Measurements from ENCODE around the gene SMIM8. TPM values are rescaled to one million over a fixed set of nuclear protein-coding genes. Genes with fewer than 3 reads are reported as not detected.

SMIM8 gene
- polyA plus RNA-seq, 1 donor (not counting 4 experiments of a cell fraction or from before 2014, with no cell fraction given): 7.6 TPM

DNA sequence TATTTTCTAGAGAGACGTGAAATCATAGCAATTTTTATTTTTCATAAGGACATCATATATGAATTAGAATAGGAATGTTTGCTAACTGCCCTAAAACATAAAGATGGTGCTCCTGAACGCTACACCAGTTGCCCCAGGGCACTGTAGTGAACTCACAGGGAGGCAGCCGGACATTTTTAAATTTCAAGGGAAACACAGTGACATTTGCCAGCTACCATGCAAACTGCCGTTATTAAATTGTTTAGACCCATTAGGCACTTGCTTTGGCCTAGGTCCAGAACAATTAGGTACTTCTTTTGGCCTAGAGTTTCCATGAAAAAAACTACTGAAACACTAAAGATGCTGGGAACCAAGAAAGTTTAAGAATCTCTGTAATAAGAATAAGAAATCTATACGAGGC lies 60.5 kb downstream of the SMIM8 start:
- TF ChIP-seq, protein P1, sequence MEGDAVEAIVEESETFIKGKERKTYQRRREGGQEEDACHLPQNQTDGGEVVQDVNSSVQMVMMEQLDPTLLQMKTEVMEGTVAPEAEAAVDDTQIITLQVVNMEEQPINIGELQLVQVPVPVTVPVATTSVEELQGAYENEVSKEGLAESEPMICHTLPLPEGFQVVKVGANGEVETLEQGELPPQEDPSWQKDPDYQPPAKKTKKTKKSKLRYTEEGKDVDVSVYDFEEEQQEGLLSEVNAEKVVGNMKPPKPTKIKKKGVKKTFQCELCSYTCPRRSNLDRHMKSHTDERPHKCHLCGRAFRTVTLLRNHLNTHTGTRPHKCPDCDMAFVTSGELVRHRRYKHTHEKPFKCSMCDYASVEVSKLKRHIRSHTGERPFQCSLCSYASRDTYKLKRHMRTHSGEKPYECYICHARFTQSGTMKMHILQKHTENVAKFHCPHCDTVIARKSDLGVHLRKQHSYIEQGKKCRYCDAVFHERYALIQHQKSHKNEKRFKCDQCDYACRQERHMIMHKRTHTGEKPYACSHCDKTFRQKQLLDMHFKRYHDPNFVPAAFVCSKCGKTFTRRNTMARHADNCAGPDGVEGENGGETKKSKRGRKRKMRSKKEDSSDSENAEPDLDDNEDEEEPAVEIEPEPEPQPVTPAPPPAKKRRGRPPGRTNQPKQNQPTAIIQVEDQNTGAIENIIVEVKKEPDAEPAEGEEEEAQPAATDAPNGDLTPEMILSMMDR (optimal IDR thresholded peaks at IDR 0.05 in 1 of 3, IDR thresholded peaks at IDR 0.05 in 1 of 3, conservative IDR thresholded peaks at IDR 0.05 in 1 of 3; ENCODE audit: extremely low read depth in 1 of 3, insufficient read depth in 2 of 3, low read length in 3 of 3): no peak
- no peak for TF ChIP-seq EZH2 (IDR thresholded peaks at IDR 0.05; ENCODE audit: low read length)
- H3K36me3 ChIP-seq (ENCODE audit: control insufficient read depth in 2 of 2, extremely low read depth in 1 of 2, insufficient read depth in 2 of 2, low read length in 2 of 2): no peaks in the 10 kb centered on the region
- H3K27ac ChIP-seq (ENCODE audit: control insufficient read depth, insufficient read depth, low read length): no peak overlapping the region
- FAIRE-seq (no peak), DNase-seq (ENCODE audit: low read depth, low spot score) (no peak)
- H3K4me2 ChIP-seq (ENCODE audit: control insufficient read depth, extremely low read depth, insufficient read depth, low read depth, low read length): no peak overlapping the region
- no peaks in the 10 kb centered on the region for H3K9me1 ChIP-seq (ENCODE audit: control insufficient read depth, extremely low read depth, insufficient read depth, low read length)
- H3K9ac ChIP-seq (ENCODE audit: control insufficient read depth, extremely low read depth, insufficient read depth, low read length): no peak overlapping the region
- H2AFZ ChIP-seq (ENCODE audit: control insufficient read depth, low read length): no peak overlapping the region
- H3K4me3 ChIP-seq (ENCODE audit: control insufficient read depth in 2 of 3, extremely low read depth in 1 of 3, insufficient read depth in 2 of 3, low read depth in 1 of 3, low read length in 3 of 3): no peak overlapping the region
- no peaks in the 10 kb centered on the region for H4K20me1 ChIP-seq (ENCODE audit: control insufficient read depth, extremely low read depth, insufficient read depth, low read length)
- dilution Hi-C loops (cut with MboI; ENCODE audit: extremely low pct_ligation_motif_present, low sequenced_read_pairs): no loop called here
- H3K79me2 ChIP-seq (ENCODE audit: control insufficient read depth, insufficient read depth, low read length): no peaks in the 10 kb centered on the region
- H3K4me1 ChIP-seq (ENCODE audit: control insufficient read depth, extremely low read depth, insufficient read depth, low read length): no peaks in the 10 kb centered on the region
- H3K27me3 ChIP-seq (ENCODE audit: control insufficient read depth, extremely low read depth, insufficient read depth, low read length): no peaks in the 10 kb centered on the region
- H3K9me3 ChIP-seq (ENCODE audit: control insufficient read depth, low read depth, low read length): no peaks in the 10 kb centered on the region

DNA sequence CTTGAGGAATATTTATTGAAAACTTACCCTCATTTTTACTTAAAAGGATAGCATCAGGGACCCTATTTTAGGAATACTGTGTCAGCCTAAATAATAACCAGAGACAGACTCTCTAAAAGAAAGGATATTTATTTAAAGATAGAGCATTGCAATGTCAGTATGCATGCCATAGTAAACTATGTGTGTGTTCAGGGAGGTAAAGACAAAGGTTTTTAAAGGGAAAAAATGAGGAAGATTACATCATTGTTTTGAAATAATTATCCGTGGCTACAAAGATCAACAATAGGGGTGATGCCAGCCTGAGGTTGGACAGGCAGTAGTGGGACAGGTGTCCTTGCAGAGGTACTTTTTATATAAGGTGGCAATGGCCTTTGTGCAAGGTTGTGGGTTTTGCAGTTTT lies 61.6 kb downstream of the SMIM8 start:
- no peak for TF ChIP-seq EZH2 (IDR thresholded peaks at IDR 0.05; ENCODE audit: low read length)
- TF ChIP-seq, protein P1 (optimal IDR thresholded peaks at IDR 0.05 in 1 of 3, IDR thresholded peaks at IDR 0.05 in 1 of 3, conservative IDR thresholded peaks at IDR 0.05 in 1 of 3; ENCODE audit: extremely low read depth in 1 of 3, insufficient read depth in 2 of 3, low read length in 3 of 3): no peak
- Histone ChIP-seq H3K4me1 (ENCODE audit: control insufficient read depth, extremely low read depth, insufficient read depth, low read length) (no peaks in the 10 kb centered on the region), H3K27ac (ENCODE audit: control insufficient read depth, insufficient read depth, low read length) (no peak overlapping the region), H3K36me3 (ENCODE audit: control insufficient read depth in 2 of 2, extremely low read depth in 1 of 2, insufficient read depth in 2 of 2, low read length in 2 of 2) (no peaks in the 10 kb centered on the region), H3K9me1 (ENCODE audit: control insufficient read depth, extremely low read depth, insufficient read depth, low read length) (no peaks in the 10 kb centered on the region), H3K4me2 (ENCODE audit: control insufficient read depth, extremely low read depth, insufficient read depth, low read depth, low read length) (no peak overlapping the region), H4K20me1 (ENCODE audit: control insufficient read depth, extremely low read depth, insufficient read depth, low read length) (no peaks in the 10 kb centered on the region), H3K4me3 (ENCODE audit: control insufficient read depth in 2 of 3, extremely low read depth in 1 of 3, insufficient read depth in 2 of 3, low read depth in 1 of 3, low read length in 3 of 3) (no peak overlapping the region), H3K27me3 (ENCODE audit: control insufficient read depth, extremely low read depth, insufficient read depth, low read length) (no peaks in the 10 kb centered on the region), H2AFZ (ENCODE audit: control insufficient read depth, low read length) (no peak overlapping the region), H3K9ac (ENCODE audit: control insufficient read depth, extremely low read depth, insufficient read depth, low read length) (no peak overlapping the region), H3K9me3 (ENCODE audit: control insufficient read depth, low read depth, low read length) (no peaks in the 10 kb centered on the region), H3K79me2 (ENCODE audit: control insufficient read depth, insufficient read depth, low read length) (no peaks in the 10 kb centered on the region)
- FAIRE-seq (no peak), DNase-seq (ENCODE audit: low read depth, low spot score) (no peak)
- dilution Hi-C loops (cut with MboI; ENCODE audit: extremely low pct_ligation_motif_present, low sequenced_read_pairs): no loop called here
